CD14-positive monocyte (primary cell): ENCODE measurements around the gene PRR33. TPM values are rescaled to one million over a fixed set of nuclear protein-coding genes. Genes with fewer than 3 reads are reported as not detected.

Experiments used
- DNase-seq, 3 donors: peaks; one replicate each; pipeline ENCODE4 v3.0.0-alpha.2; 2011 to 2022
- H2AFZ ChIP-seq: 2 replicates; pipeline ENCODE4 v1.6.0; 2012; ENCODE audit warnings: mild to moderate bottlenecking, low read depth, low read length, inconsistent platforms; ENCODE audit not compliant: insufficient read depth, poor library complexity, severe bottlenecking
- H3K27ac ChIP-seq, 2 donors: 1 replicate in 1 of 2; 2 replicates in 1 of 2; pipeline ENCODE4 v1.5.1; 2012 to 2013; ENCODE audit warnings: low read length in 2 of 2, control low read depth in 1 of 2, inconsistent platforms in 1 of 2, low read depth in 1 of 2, mild to moderate bottlenecking in 1 of 2
- H3K27me3 ChIP-seq, 2 donors: one replicate each; pipeline versions ENCODE4 v1.6.0 to v1.6.1; 2011 to 2013; ENCODE audit warnings: low read length in 2 of 2; ENCODE audit not compliant: control insufficient read depth in 2 of 2, insufficient read depth in 2 of 2
- H3K36me3 ChIP-seq, 2 donors: replicated peaks in 1 of 2; 1 replicate in 1 of 2; 2 replicates in 1 of 2; pipeline versions ENCODE4 v1.5.1 to v1.6.1; 2012 to 2013; ENCODE audit warnings: low read length in 2 of 2, control low read depth in 1 of 2, inconsistent platforms in 1 of 2, mild to moderate bottlenecking in 1 of 2; ENCODE audit not compliant: insufficient read depth in 2 of 2, control insufficient read depth in 1 of 2
- H3K4me1 ChIP-seq, 2 donors: 1 replicate in 1 of 2; 2 replicates in 1 of 2; pipeline versions ENCODE4 v1.5.1 to v1.6.1; 2012 to 2013; ENCODE audit warnings: low read length in 2 of 2, control low read depth in 1 of 2, inconsistent platforms in 1 of 2, mild to moderate bottlenecking in 1 of 2, moderate library complexity in 1 of 2; ENCODE audit not compliant: insufficient read depth in 2 of 2, control insufficient read depth in 1 of 2
- H3K4me2 ChIP-seq: replicated peaks from 2 replicates; pipeline ENCODE3; 2012; ENCODE audit warnings: low read length, moderate library complexity, mild to moderate bottlenecking; ENCODE audit not compliant: poor library complexity, severe bottlenecking; ENCODE audit errors: extremely low read depth
- H3K4me3 ChIP-seq, 3 experiments: fragments of 200-600 bp in 1 of 3; sonication (generic) in 1 of 3; replicated peaks in 1 of 3; 1 replicate in 2 of 3; 2 replicates in 1 of 3; pipeline ENCODE4 v1.5.1; 2011 to 2013; ENCODE audit warnings: low read length in 3 of 3, mild to moderate bottlenecking in 3 of 3, control low read depth in 2 of 3, low read depth in 2 of 3, inconsistent platforms in 1 of 3, moderate library complexity in 1 of 3
- H3K79me2 ChIP-seq: 2 replicates; pipeline ENCODE4 v1.6.0; 2012; ENCODE audit warnings: mild to moderate bottlenecking, control low read depth, inconsistent platforms, low read length, moderate library complexity; ENCODE audit not compliant: insufficient read depth
- H3K9ac ChIP-seq: 2 replicates; pipeline ENCODE4 v1.6.0; 2017; ENCODE audit warnings: low read length, mild to moderate bottlenecking; ENCODE audit not compliant: insufficient read depth, poor library complexity, severe bottlenecking
- H3K9me3 ChIP-seq, 2 donors: replicated peaks in 1 of 2; 1 replicate in 1 of 2; 2 replicates in 1 of 2; pipeline versions ENCODE4 v1.5.1 to v1.6.1; 2012 to 2013; ENCODE audit warnings: low read length in 2 of 2, control low read depth in 1 of 2; ENCODE audit not compliant: control insufficient read depth in 1 of 2, insufficient read depth in 1 of 2
- H4K20me1 ChIP-seq: 2 replicates; pipeline ENCODE4 v1.6.0; 2012; ENCODE audit warnings: mild to moderate bottlenecking, low read length, control low read depth, moderate library complexity; ENCODE audit not compliant: insufficient read depth
- H3K27ac Mint-ChIP-seq, 7 donors: one replicate each; pipeline ENCODE4 v1.8.0; 2020; ENCODE audit warnings: mild to moderate bottlenecking in 7 of 7, mixed read lengths in 7 of 7, moderate library complexity in 6 of 7, inconsistent platforms in 2 of 7
- H3K27me3 Mint-ChIP-seq, 3 donors: one replicate each; pipeline ENCODE4 v1.8.0; 2021 to 2022; ENCODE audit warnings: low read depth in 3 of 3, mild to moderate bottlenecking in 3 of 3, mixed read lengths in 3 of 3, moderate library complexity in 3 of 3, inconsistent platforms in 1 of 3
- H3K36me3 Mint-ChIP-seq, 2 donors: one replicate each; pipeline ENCODE4 v1.8.0; 2020; ENCODE audit warnings: mixed read lengths in 2 of 2, inconsistent platforms in 1 of 2, mild to moderate bottlenecking in 1 of 2
- H3K4me1 Mint-ChIP-seq: one replicate; pipeline ENCODE4 v1.8.0; 2020; ENCODE audit warnings: mild to moderate bottlenecking, mixed read lengths
- H3K4me3 Mint-ChIP-seq, 2 donors: one replicate each; pipeline ENCODE4 v1.8.0; 2020; ENCODE audit warnings: mild to moderate bottlenecking in 2 of 2, mixed read lengths in 2 of 2, moderate library complexity in 1 of 2
- H3K9me3 Mint-ChIP-seq, 7 donors: one replicate each; pipeline ENCODE4 v1.8.0; 2020 to 2022; ENCODE audit warnings: mixed read lengths in 7 of 7, mild to moderate bottlenecking in 6 of 7, moderate library complexity in 6 of 7, inconsistent platforms in 2 of 7
- WGBS: methylation state at CpG from one replicate; pipeline ENCODE4 v1.1.5; 2013; ENCODE audit warnings: missing lambda C conversion rate; ENCODE audit not compliant: insufficient coverage; 5-methylcytosine and 5-hydroxymethylcytosine counted together
- intact Hi-C, 2 donors: fragments of 100-400 bp; cut with micrococcal nuclease; formaldehyde crosslinking; loops; one replicate each; pipeline versions ENCODE4 v1.15.0 to v1.15.1; 2023
- polyA plus RNA-seq, 3 donors: library from polyadenylated mRNA; depleted of rRNA in 1 of 3; unstranded in 2 of 3; stranded (reverse) in 1 of 3; fragments of 300-500 nt in 2 of 3; fragments of >200 nt in 1 of 3; fragmentation: Illumina TruSeq in 2 of 3; gene quantifications; 1 replicate in 2 of 3; 2 replicates in 1 of 3; pipeline ENCODE4 v1.2.3, GENCODE V29; 2012 to 2021
- TF ChIP-seq, protein P1 (sequence below): fragments of 200-600 bp; IDR thresholded peaks from one replicate; pipeline ENCODE4 v1.8.0; 2022; ENCODE audit warnings: antibody characterized with exemption, mild to moderate bottlenecking

Gene PRR33
- polyA plus RNA-seq, 3 donors = not detected

DNA sequence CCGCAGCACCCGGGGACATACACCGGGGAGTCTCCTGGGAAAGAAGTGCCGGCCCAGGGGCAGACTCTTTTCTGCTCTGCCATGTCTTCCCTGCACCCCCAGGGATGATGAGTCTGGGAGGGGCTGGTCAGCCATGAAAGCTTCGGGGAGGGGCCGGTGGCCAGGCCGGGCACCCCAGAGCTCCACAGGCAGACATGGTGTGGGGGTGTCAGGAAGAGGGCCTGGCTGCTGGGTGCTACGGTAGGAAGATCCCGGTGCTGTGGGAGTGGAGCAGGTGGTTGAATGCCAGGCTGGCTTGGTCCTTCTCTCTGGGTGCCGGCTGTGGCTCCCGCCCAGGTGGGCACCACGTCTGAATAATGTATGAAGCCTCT, 21.4 kb downstream of the PRR33 start:
- no peak overlapping the region for H3K9ac ChIP-seq
- peaks cover 98% of the 10 kb centered on the region for H4K20me1 ChIP-seq
- intact Hi-C loops = no loop called here
- TF ChIP-seq, protein P1, sequence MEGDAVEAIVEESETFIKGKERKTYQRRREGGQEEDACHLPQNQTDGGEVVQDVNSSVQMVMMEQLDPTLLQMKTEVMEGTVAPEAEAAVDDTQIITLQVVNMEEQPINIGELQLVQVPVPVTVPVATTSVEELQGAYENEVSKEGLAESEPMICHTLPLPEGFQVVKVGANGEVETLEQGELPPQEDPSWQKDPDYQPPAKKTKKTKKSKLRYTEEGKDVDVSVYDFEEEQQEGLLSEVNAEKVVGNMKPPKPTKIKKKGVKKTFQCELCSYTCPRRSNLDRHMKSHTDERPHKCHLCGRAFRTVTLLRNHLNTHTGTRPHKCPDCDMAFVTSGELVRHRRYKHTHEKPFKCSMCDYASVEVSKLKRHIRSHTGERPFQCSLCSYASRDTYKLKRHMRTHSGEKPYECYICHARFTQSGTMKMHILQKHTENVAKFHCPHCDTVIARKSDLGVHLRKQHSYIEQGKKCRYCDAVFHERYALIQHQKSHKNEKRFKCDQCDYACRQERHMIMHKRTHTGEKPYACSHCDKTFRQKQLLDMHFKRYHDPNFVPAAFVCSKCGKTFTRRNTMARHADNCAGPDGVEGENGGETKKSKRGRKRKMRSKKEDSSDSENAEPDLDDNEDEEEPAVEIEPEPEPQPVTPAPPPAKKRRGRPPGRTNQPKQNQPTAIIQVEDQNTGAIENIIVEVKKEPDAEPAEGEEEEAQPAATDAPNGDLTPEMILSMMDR = no peak
- DNase-seq = no peak
- peaks cover 90% of the 10 kb centered on the region for H3K79me2 ChIP-seq
- H2AFZ ChIP-seq = no peak overlapping the region
- peaks cover 0 to 2% (median 0%) of the 10 kb centered on the region in 7 donors for H3K9me3 Mint-ChIP-seq
- peak overlapping the region in 1 of 7 donors; percentile 79 for H3K27ac Mint-ChIP-seq
- no peaks in the 10 kb centered on the region for H3K9me3 ChIP-seq
- H3K27me3 ChIP-seq = no peaks in the 10 kb centered on the region
- peaks cover 55 to 69% of the 10 kb centered on the region in 2 donors for H3K36me3 Mint-ChIP-seq
- peaks cover 1 to 9% (median 4%) of the 10 kb centered on the region in 3 donors for H3K27me3 Mint-ChIP-seq
- WGBS = 96% methylated on average over 6 of the region's 12 CpGs
- H3K27ac ChIP-seq = no peak overlapping the region
- H3K36me3 ChIP-seq = peaks cover 36 to 60% of the 10 kb centered on the region in 2 donors
- H3K4me3 ChIP-seq = no peak overlapping the region
- no peak overlapping the region for H3K4me3 Mint-ChIP-seq
- H3K4me1 Mint-ChIP-seq = peaks cover 46% of the 10 kb centered on the region
- H3K4me2 ChIP-seq = no peak overlapping the region
- peaks cover 0 to 37% of the 10 kb centered on the region in 2 donors for H3K4me1 ChIP-seq

DNA sequence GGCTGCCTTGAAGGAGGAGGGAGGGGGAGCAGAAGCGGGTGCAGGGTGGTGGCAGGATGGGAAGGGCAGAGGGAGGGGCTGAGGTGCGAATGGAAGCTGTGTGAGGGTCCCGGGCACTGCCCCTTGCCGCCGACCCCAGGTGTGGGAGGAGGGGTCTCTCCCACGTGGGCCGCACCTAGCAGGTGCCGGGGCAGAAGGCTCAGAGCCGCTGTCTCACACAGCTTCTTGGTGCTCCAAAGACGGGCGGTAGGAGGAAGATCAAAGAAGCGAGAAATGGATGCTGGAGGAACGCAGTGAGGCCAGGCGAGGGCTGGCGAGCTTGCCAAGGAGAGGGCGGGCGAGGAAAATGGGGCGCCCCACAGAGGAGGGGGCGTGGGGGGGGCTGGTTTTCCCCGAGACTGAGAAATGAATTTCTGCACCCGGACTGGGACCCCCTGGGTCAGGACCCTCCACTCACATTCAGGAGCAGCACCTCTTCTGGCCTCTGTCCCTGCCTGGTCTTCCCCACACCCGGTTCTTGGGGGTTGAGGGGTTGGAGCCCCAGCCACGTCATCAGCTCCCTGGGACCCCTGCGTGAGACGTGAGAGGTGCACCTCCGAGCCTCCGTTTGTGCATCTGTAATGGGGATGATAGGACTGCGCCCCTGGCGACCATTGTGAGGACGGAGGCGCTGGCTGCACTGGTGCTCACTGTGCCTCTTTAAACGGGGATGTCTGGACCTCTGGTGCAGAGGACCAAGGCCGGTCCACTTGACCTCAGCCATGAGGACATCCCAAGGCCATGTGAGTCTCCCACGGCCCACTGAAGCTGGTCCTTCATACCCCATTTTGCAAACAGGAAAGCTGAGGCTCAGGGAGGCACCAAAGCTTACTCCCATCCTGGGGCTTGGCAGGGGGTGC, 22.0 kb downstream of the PRR33 start:
- Mint-ChIP-seq H3K27ac (peak overlapping the region in 1 of 7 donors; percentile 19), H3K4me1 (peaks cover 42% of the 10 kb centered on the region), H3K9me3 (peaks cover 0 to 2% (median 0%) of the 10 kb centered on the region in 7 donors), H3K36me3 (peaks cover 53 to 72% of the 10 kb centered on the region in 2 donors), H3K4me3 (no peak overlapping the region), H3K27me3 (peaks cover 1 to 11% (median 4%) of the 10 kb centered on the region in 3 donors)
- DNase-seq = no peak
- Histone ChIP-seq H3K4me3 (no peak overlapping the region), H3K9me3 (no peaks in the 10 kb centered on the region), H3K9ac (no peak overlapping the region), H2AFZ (no peak overlapping the region), H3K4me2 (no peak overlapping the region), H3K36me3 (peaks cover 42 to 62% of the 10 kb centered on the region in 2 donors), H3K4me1 (peaks cover 5 to 37% of the 10 kb centered on the region in 2 donors), H3K79me2 (peaks cover 90% of the 10 kb centered on the region), H4K20me1 (peaks cover 98% of the 10 kb centered on the region), H3K27ac (no peak overlapping the region), H3K27me3 (no peaks in the 10 kb centered on the region)
- intact Hi-C loops = no loop called here
- TF ChIP-seq, protein P1 = no peak
- WGBS = 94% methylated on average over 27 of the region's 34 CpGs
